NCI-H1694 treated with DMSO at 0.1 percent for 48 hours (cell line): ENCODE measurements around the gene RLBP1.
A peak's percentile ranks its signal among the peaks of the same experiment; 100 is the strongest.

ENCODE experiments used
- DNase-seq: peaks from one replicate; lab custom pipeline; 2025; lab: John Stamatoyannopoulos, UW

RLBP1 gene

GRCh38 chr15:89206908-89207331 lies 14.5 kb downstream of the RLBP1 start:
- DNase-seq, result peak; percentile 67

GRCh38 chr15:89205991-89206585 lies 15.3 kb downstream of the RLBP1 start:
- no peak for DNase-seq

GRCh38 chr15:89203705-89204273 lies 17.6 kb downstream of the RLBP1 start:
- DNase-seq, result no peak

GRCh38 chr15:89201465-89202005 lies 19.8 kb downstream of the RLBP1 start:
- no peak for DNase-seq

- no peak for DNase-seq
Measured at GRCh38 chr15:89200182-89200581, 21.2 kb downstream of the RLBP1 start.

- DNase-seq, result no peak
Measured at GRCh38 chr15:89199746-89200145, 21.6 kb downstream of the RLBP1 start.

GRCh38 chr15:89198934-89199333 lies 22.4 kb downstream of the RLBP1 start:
- no peak for DNase-seq

- DNase-seq, result no peak
Measured at GRCh38 chr15:89198196-89198595, 23.2 kb downstream of the RLBP1 start.

- no peak for DNase-seq
Measured at GRCh38 chr15:89197503-89197971, 23.8 kb downstream of the RLBP1 start.

- no peak for DNase-seq
Measured at GRCh38 chr15:89196994-89197393, 24.4 kb downstream of the RLBP1 start.

- DNase-seq, result no peak
Measured at GRCh38 chr15:89196241-89196640, 25.1 kb downstream of the RLBP1 start.

- DNase-seq, result no peak
Measured at GRCh38 chr15:89195836-89196235, 25.5 kb downstream of the RLBP1 start.

GRCh38 chr15:89194608-89195007 lies 26.8 kb downstream of the RLBP1 start:
- DNase-seq, result no peak

GRCh38 chr15:89192766-89193165 lies 28.6 kb downstream of the RLBP1 start:
- DNase-seq, result no peak

GRCh38 chr15:89192136-89192535 lies 29.2 kb downstream of the RLBP1 start:
- no peak for DNase-seq

- no peak for DNase-seq
Measured at GRCh38 chr15:89187986-89188514, 33.3 kb downstream of the RLBP1 start.

- no peak for DNase-seq
Measured at GRCh38 chr15:89187301-89187985, 33.9 kb downstream of the RLBP1 start.

GRCh38 chr15:89186803-89187202 lies 34.6 kb downstream of the RLBP1 start:
- DNase-seq, result no peak

GRCh38 chr15:89184886-89185526 lies 36.4 kb downstream of the RLBP1 start:
- no peak for DNase-seq

GRCh38 chr15:89184357-89184756 lies 37.0 kb downstream of the RLBP1 start:
- no peak for DNase-seq

GRCh38 chr15:89179966-89180875 lies 41.2 kb downstream of the RLBP1 start:
- no peak for DNase-seq
